ENCODE data around the gene PCDH15. TPM values are rescaled to one million over a fixed set of nuclear protein-coding genes. Genes with fewer than 3 reads are reported as not detected.
A peak's percentile ranks its signal among the peaks of the same experiment; 100 is the strongest.

PCDH15 gene
- total RNA-seq, 1 experiment from 2014 or later: not detected

- BruUV-seq (replicated peaks): no TSS peak
Observed at GRCh38 chr10:54009672-54010071, 791.4 kb downstream of the PCDH15 start.

GRCh38 chr10:54002077-54002476, 799.0 kb downstream of the PCDH15 start:
- intact Hi-C loops (cut with micrococcal nuclease; ENCODE audit: unreplicated experiment): no loop called here
- no peak for DNase-seq
- Mint-ChIP-seq H3K9me3 (ENCODE audit: low read depth, unreplicated experiment) (peaks cover 2% of the 10 kb centered on the region), H3K27me3 (ENCODE audit: unreplicated experiment) (no peaks in the 10 kb centered on the region), H3K27ac (ENCODE audit: unreplicated experiment) (no peak overlapping the region), H3K4me3 (ENCODE audit: low read depth, unreplicated experiment) (no peak overlapping the region), H3K4me1 (ENCODE audit: low read depth, unreplicated experiment) (no peaks in the 10 kb centered on the region), H3K36me3 (ENCODE audit: insufficient read depth, unreplicated experiment) (no peaks in the 10 kb centered on the region)
- no peak for TF ChIP-seq CTCF (IDR thresholded peaks at IDR 0.05; ENCODE audit: unreplicated experiment)
- BruUV-seq (replicated peaks): no TSS peak
- CTCF ChIA-PET: no interaction called here

More at GRCh38 chr10:54009672-54010071, 791.4 kb downstream of the PCDH15 start:
- H3K27ac Mint-ChIP-seq (ENCODE audit: unreplicated experiment): no peak overlapping the region
- H3K4me3 Mint-ChIP-seq (ENCODE audit: low read depth, unreplicated experiment): no peak overlapping the region
- no peaks in the 10 kb centered on the region for H3K36me3 Mint-ChIP-seq (ENCODE audit: insufficient read depth, unreplicated experiment)
- DNase-seq: no peak
- H3K4me1 Mint-ChIP-seq (ENCODE audit: low read depth, unreplicated experiment): no peaks in the 10 kb centered on the region
- intact Hi-C loops (cut with micrococcal nuclease; ENCODE audit: unreplicated experiment): no loop called here
- no peaks in the 10 kb centered on the region for H3K27me3 Mint-ChIP-seq (ENCODE audit: unreplicated experiment)
- peaks cover 1% of the 10 kb centered on the region for H3K9me3 Mint-ChIP-seq (ENCODE audit: low read depth, unreplicated experiment)
- no peak for TF ChIP-seq CTCF (IDR thresholded peaks at IDR 0.05; ENCODE audit: unreplicated experiment)
- CTCF ChIA-PET: no interaction called here

DNA sequence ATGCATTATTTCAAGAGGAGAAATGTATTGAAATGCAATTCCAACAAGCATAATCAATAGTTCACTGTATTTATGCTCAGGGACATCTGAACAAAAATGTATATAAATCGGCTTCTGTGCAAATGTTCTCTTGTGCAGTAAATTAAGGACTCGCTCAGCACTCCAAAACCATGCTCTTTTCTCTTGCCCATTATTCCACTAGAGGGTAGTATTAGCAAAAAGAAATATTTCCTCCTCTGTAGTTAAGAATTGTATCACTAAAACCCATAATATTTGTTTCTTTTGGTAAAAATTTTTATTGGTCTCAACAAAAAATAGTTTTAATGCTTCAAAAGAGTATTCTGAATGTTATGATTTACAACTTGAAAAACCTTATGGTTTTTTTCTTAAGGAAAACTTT, 803.1 kb downstream of the PCDH15 start:
- BruUV-seq (replicated peaks): no TSS peak
- TF ChIP-seq CTCF (IDR thresholded peaks at IDR 0.05; ENCODE audit: unreplicated experiment): peak; percentile 29
- no peak for DNase-seq
- no peaks in the 10 kb centered on the region for H3K4me1 Mint-ChIP-seq (ENCODE audit: low read depth, unreplicated experiment)
- CTCF ChIA-PET: no interaction called here
- H3K9me3 Mint-ChIP-seq (ENCODE audit: low read depth, unreplicated experiment): no peaks in the 10 kb centered on the region
- intact Hi-C loops (cut with micrococcal nuclease; ENCODE audit: unreplicated experiment): loop anchor here (1.0 to 5.0 kb wide), 3 partner anchors 156 to 404 kb away; no protein-coding TSS in a partner anchor
- H3K36me3 Mint-ChIP-seq (ENCODE audit: insufficient read depth, unreplicated experiment): no peaks in the 10 kb centered on the region
- H3K27me3 Mint-ChIP-seq (ENCODE audit: unreplicated experiment): no peaks in the 10 kb centered on the region
- no peak overlapping the region for H3K27ac Mint-ChIP-seq (ENCODE audit: unreplicated experiment)
- H3K4me3 Mint-ChIP-seq (ENCODE audit: low read depth, unreplicated experiment): no peak overlapping the region

GRCh38 chr10:53990799-53991238, 810.2 kb downstream of the PCDH15 start:
- DNase-seq: no peak
- H3K9me3 Mint-ChIP-seq (ENCODE audit: low read depth, unreplicated experiment): no peaks in the 10 kb centered on the region
- no peaks in the 10 kb centered on the region for H3K36me3 Mint-ChIP-seq (ENCODE audit: insufficient read depth, unreplicated experiment)
- no peak overlapping the region for H3K4me3 Mint-ChIP-seq (ENCODE audit: low read depth, unreplicated experiment)
- H3K27ac Mint-ChIP-seq (ENCODE audit: unreplicated experiment): no peak overlapping the region
- CTCF ChIA-PET: interaction anchor here (0.6 kb wide), 1 partner anchor 764 kb away, joined by 3 read pairs; no protein-coding TSS in a partner anchor
- intact Hi-C loops (cut with micrococcal nuclease; ENCODE audit: unreplicated experiment): no loop called here
- H3K27me3 Mint-ChIP-seq (ENCODE audit: unreplicated experiment): no peaks in the 10 kb centered on the region
- H3K4me1 Mint-ChIP-seq (ENCODE audit: low read depth, unreplicated experiment): no peaks in the 10 kb centered on the region
- TF ChIP-seq CTCF (IDR thresholded peaks at IDR 0.05; ENCODE audit: unreplicated experiment): no peak
- BruUV-seq (replicated peaks): no TSS peak

Measured in Calu3 (cell line).